A204.1 (cell line): ENCODE results near the gene USP51.
"Not testable (repeated sequence)": the region's sequence is repeated elsewhere in the genome, so short reads cannot be mapped to it uniquely, and the experiment has no call there.

Experiments used
- FAIRE-seq: peaks from 2 replicates; lab custom pipeline; 2012; peaks lifted over from hg19 to GRCh38; lab: Jason Lieb, UNC

The USP51 gene

GRCh38 chrX:55465108-55465507, 24.5 kb downstream of the USP51 start:
- not testable (repeated sequence) for FAIRE-seq

GRCh38 chrX:55464050-55464449, 25.6 kb downstream of the USP51 start:
- not testable (repeated sequence) for FAIRE-seq

GRCh38 chrX:55459926-55460325, 29.7 kb downstream of the USP51 start:
- FAIRE-seq, result not testable (repeated sequence)

GRCh38 chrX:55459426-55459825, 30.2 kb downstream of the USP51 start:
- FAIRE-seq, result not testable (repeated sequence)

GRCh38 chrX:55455708-55456107, 33.9 kb downstream of the USP51 start:
- not testable (repeated sequence) for FAIRE-seq

GRCh38 chrX:55452833-55453124, 36.9 kb downstream of the USP51 start:
- FAIRE-seq, result no peak

GRCh38 chrX:55451990-55452832, 37.4 kb downstream of the USP51 start, which contains the start of gene MAGEH1:
TSS of gene MAGEH1 (plus strand) at chrX:55452127. CDS start at chrX:55452375, 248 bp downstream.
- FAIRE-seq, result peak; percentile 37

- FAIRE-seq, result no peak
Measured at GRCh38 chrX:55451626-55451989, 38.0 kb downstream of the USP51 start.

GRCh38 chrX:55451141-55451540, 38.5 kb downstream of the USP51 start:
- FAIRE-seq, result no peak

GRCh38 chrX:55450259-55450658, 39.4 kb downstream of the USP51 start:
- no peak for FAIRE-seq

- not testable (repeated sequence) for FAIRE-seq
Measured at GRCh38 chrX:55443468-55443867, 46.2 kb downstream of the USP51 start.
